SJSA1 (cell line): Measurements from ENCODE around the gene ZNF804B. TPM values are rescaled to one million over a fixed set of nuclear protein-coding genes. Genes with fewer than 3 reads are reported as not detected.
"Not testable (repeated sequence)": the region's sequence is repeated elsewhere in the genome, so short reads cannot be mapped to it uniquely, and the experiment has no call there.

Experiments used
- DNase-seq, 2 experiments: peaks; one replicate each; pipeline ENCODE4 v3.0.0-alpha.2; 2015 to 2020; ENCODE audit warnings: low spot score in 2 of 2, low read depth in 1 of 2
- H3K27ac ChIP-seq: fragments of 250-450 bp; sonication (Bioruptor Pico); 2 replicates; pipeline ENCODE4 v1.5.1; 2020; ENCODE audit warnings: mild to moderate bottlenecking, moderate library complexity
- H3K27me3 ChIP-seq: fragments of 250-450 bp; sonication (Bioruptor Pico); replicated peaks from 2 replicates; pipeline ENCODE4 v1.5.1; 2020; ENCODE audit warnings: mild to moderate bottlenecking, moderate library complexity
- H3K36me3 ChIP-seq: fragments of 250-450 bp; sonication (Bioruptor Pico); 2 replicates; pipeline ENCODE4 v1.5.1; 2020; ENCODE audit warnings: mild to moderate bottlenecking
- H3K4me1 ChIP-seq: fragments of 250-450 bp; sonication (Bioruptor Pico); replicated peaks from 2 replicates; pipeline ENCODE4 v1.6.1; 2021; ENCODE audit warnings: mild to moderate bottlenecking
- H3K4me3 ChIP-seq: fragments of 250-450 bp; sonication (Bioruptor Pico); 2 replicates; pipeline ENCODE4 v1.5.1; 2020; ENCODE audit warnings: mild to moderate bottlenecking
- H3K9me3 ChIP-seq: fragments of 250-450 bp; sonication (Bioruptor Pico); replicated peaks from 2 replicates; pipeline ENCODE4 v1.5.1; 2020; ENCODE audit warnings: mild to moderate bottlenecking
- total RNA-seq: library from RNA; depleted of rRNA; stranded (reverse); fragments of >200 nt; shearing (Covaris generic); gene quantifications from 2 replicates; pipeline ENCODE4 v1.2.3, GENCODE V29; 2014

The ZNF804B gene
- total RNA-seq, 1 experiment from 2014 or later, result not detected

- DNase-seq, H3K4me3 ChIP-seq, H3K9me3 ChIP-seq, H3K4me1 ChIP-seq, H3K36me3 ChIP-seq, H3K27me3 ChIP-seq, H3K27ac ChIP-seq: not testable (repeated sequence)
Observed at GRCh38 chr7:89228688-89229171, 469.2 kb downstream of the ZNF804B start.

GRCh38 chr7:89238156-89238555, 478.7 kb downstream of the ZNF804B start:
- DNase-seq, result peak in 1 of 2 experiments; percentile 37
- Histone ChIP-seq H3K27me3 (no peaks in the 10 kb centered on the region), H3K9me3 (no peaks in the 10 kb centered on the region), H3K27ac (no peak overlapping the region), H3K36me3 (no peaks in the 10 kb centered on the region), H3K4me3 (no peak overlapping the region), H3K4me1 (peaks cover 30% of the 10 kb centered on the region)

GRCh38 chr7:89246196-89246595, 486.7 kb downstream of the ZNF804B start:
- Histone ChIP-seq H3K4me1 (peaks cover 3% of the 10 kb centered on the region), H3K27ac (no peak overlapping the region), H3K36me3 (no peaks in the 10 kb centered on the region), H3K9me3 (peaks cover 10% of the 10 kb centered on the region), H3K4me3 (no peak overlapping the region), H3K27me3 (no peaks in the 10 kb centered on the region)
- no peak for DNase-seq

GRCh38 chr7:89247207-89247606, 487.7 kb downstream of the ZNF804B start:
- peaks cover 10% of the 10 kb centered on the region for H3K9me3 ChIP-seq
- H3K36me3 ChIP-seq, result no peaks in the 10 kb centered on the region
- no peak overlapping the region for H3K27ac ChIP-seq
- no peaks in the 10 kb centered on the region for H3K4me1 ChIP-seq
- H3K4me3 ChIP-seq, result no peak overlapping the region
- H3K27me3 ChIP-seq, result no peaks in the 10 kb centered on the region
- no peak for DNase-seq

- H3K9me3 ChIP-seq, result no peaks in the 10 kb centered on the region
- H3K36me3 ChIP-seq, result no peaks in the 10 kb centered on the region
- H3K27me3 ChIP-seq, result no peaks in the 10 kb centered on the region
- no peaks in the 10 kb centered on the region for H3K4me1 ChIP-seq
- no peak overlapping the region for H3K27ac ChIP-seq
- no peak for DNase-seq
- H3K4me3 ChIP-seq, result no peak overlapping the region
Observed at GRCh38 chr7:89259085-89259484, 499.6 kb downstream of the ZNF804B start.

- no peak for DNase-seq
- H3K27me3 ChIP-seq, result no peaks in the 10 kb centered on the region; the same call in 1 of the 2 replicates
- no peaks in the 10 kb centered on the region for H3K36me3 ChIP-seq
- no peaks in the 10 kb centered on the region for H3K4me1 ChIP-seq
- no peak overlapping the region for H3K4me3 ChIP-seq
- no peak overlapping the region for H3K27ac ChIP-seq
- no peaks in the 10 kb centered on the region for H3K9me3 ChIP-seq
Observed at GRCh38 chr7:89264126-89264525, 504.6 kb downstream of the ZNF804B start.

GRCh38 chr7:89265631-89266030, 506.1 kb downstream of the ZNF804B start:
- no peak overlapping the region for H3K4me3 ChIP-seq
- H3K27me3 ChIP-seq, result no peaks in the 10 kb centered on the region; the same call in 1 of the 2 replicates
- H3K4me1 ChIP-seq, result no peaks in the 10 kb centered on the region
- no peaks in the 10 kb centered on the region for H3K9me3 ChIP-seq
- no peak overlapping the region for H3K27ac ChIP-seq
- H3K36me3 ChIP-seq, result no peaks in the 10 kb centered on the region
- DNase-seq, result no peak

- Histone ChIP-seq H3K4me3 (no peak overlapping the region), H3K9me3 (no peaks in the 10 kb centered on the region), H3K27ac (no peak overlapping the region), H3K27me3 (no peaks in the 10 kb centered on the region), H3K36me3 (no peaks in the 10 kb centered on the region), H3K4me1 (no peaks in the 10 kb centered on the region)
- DNase-seq, result no peak
Observed at GRCh38 chr7:89283302-89283701, 523.8 kb downstream of the ZNF804B start.

- DNase-seq, result no peak
- Histone ChIP-seq H3K27ac (no peak overlapping the region), H3K4me3 (no peak overlapping the region), H3K36me3 (no peaks in the 10 kb centered on the region), H3K27me3 (0 out of 2 replicates have a peak, but pooled peaks cover 3% of the 10 kb centered on the region), H3K4me1 (no peaks in the 10 kb centered on the region), H3K9me3 (no peaks in the 10 kb centered on the region)
Observed at GRCh38 chr7:89308535-89308934, 549.0 kb downstream of the ZNF804B start.

- no peak for DNase-seq
- no peaks in the 10 kb centered on the region for H3K4me1 ChIP-seq
- H3K27me3 ChIP-seq, result no peaks in the 10 kb centered on the region
- H3K27ac ChIP-seq, result no peak overlapping the region
- H3K4me3 ChIP-seq, result no peak overlapping the region
- H3K9me3 ChIP-seq, result no peaks in the 10 kb centered on the region
- no peaks in the 10 kb centered on the region for H3K36me3 ChIP-seq
Observed at GRCh38 chr7:89311886-89312285, 552.4 kb downstream of the ZNF804B start.

- Histone ChIP-seq H3K4me3 (no peak overlapping the region), H3K9me3 (no peaks in the 10 kb centered on the region), H3K27me3 (no peaks in the 10 kb centered on the region), H3K4me1 (no peaks in the 10 kb centered on the region), H3K36me3 (no peaks in the 10 kb centered on the region), H3K27ac (no peak overlapping the region)
- no peak for DNase-seq
Observed at GRCh38 chr7:89312551-89312950, 553.1 kb downstream of the ZNF804B start.

GRCh38 chr7:89316584-89317251, 557.2 kb downstream of the ZNF804B start:
- Histone ChIP-seq H3K27ac (no peak overlapping the region), H3K36me3 (no peaks in the 10 kb centered on the region), H3K4me1 (no peaks in the 10 kb centered on the region), H3K4me3 (no peak overlapping the region), H3K27me3 (no peaks in the 10 kb centered on the region), H3K9me3 (no peaks in the 10 kb centered on the region)
- DNase-seq, result no peak

- Histone ChIP-seq H3K9me3 (no peaks in the 10 kb centered on the region), H3K27ac (no peak overlapping the region), H3K27me3 (no peaks in the 10 kb centered on the region), H3K4me3 (no peak overlapping the region), H3K4me1 (no peaks in the 10 kb centered on the region), H3K36me3 (no peaks in the 10 kb centered on the region)
- no peak for DNase-seq
Observed at GRCh38 chr7:89332026-89332425, 572.5 kb downstream of the ZNF804B start.

- DNase-seq, result no peak
- no peak overlapping the region for H3K4me3 ChIP-seq
- H3K9me3 ChIP-seq, result no peaks in the 10 kb centered on the region
- no peaks in the 10 kb centered on the region; the same call in 1 of the 2 replicates for H3K27me3 ChIP-seq
- H3K27ac ChIP-seq, result no peak overlapping the region
- no peaks in the 10 kb centered on the region for H3K4me1 ChIP-seq
- no peaks in the 10 kb centered on the region for H3K36me3 ChIP-seq
Observed at GRCh38 chr7:89334797-89335196, 575.3 kb downstream of the ZNF804B start.

GRCh38 chr7:89335490-89335889, 576.0 kb downstream of the ZNF804B start:
- no peak for DNase-seq
- no peaks in the 10 kb centered on the region for H3K9me3 ChIP-seq

More at GRCh38 chr7:89335490-89335889, 576.0 kb downstream of the ZNF804B start:
- no peaks in the 10 kb centered on the region for H3K36me3 ChIP-seq
- no peaks in the 10 kb centered on the region for H3K4me1 ChIP-seq
- H3K27ac ChIP-seq, result no peak overlapping the region
- no peaks in the 10 kb centered on the region; the same call in 1 of the 2 replicates for H3K27me3 ChIP-seq
- H3K4me3 ChIP-seq, result no peak overlapping the region
